GM23248 (cell line): ENCODE results near the gene DLD. TPM values are rescaled to one million over a fixed set of nuclear protein-coding genes. Genes with fewer than 3 reads are reported as not detected.

Experiments
- DNase-seq: peaks from one replicate; pipeline ENCODE4 v3.0.0-alpha.2; 2015
- H2AFZ ChIP-seq: fragments of 200-600 bp; sonication (generic); 2 replicates; pipeline ENCODE4 v1.6.1; 2016; ENCODE audit warnings: antibody characterized with exemption
- H3F3A ChIP-seq: fragments of 200-600 bp; sonication (generic); 2 replicates; pipeline ENCODE4 v1.6.1; 2016; ENCODE audit warnings: mild to moderate bottlenecking, antibody characterized with exemption, mixed run types; ENCODE audit not compliant: insufficient read depth
- H3K27ac ChIP-seq: fragments of 200-600 bp; sonication (generic); 2 replicates; pipeline ENCODE4 v1.5.1; 2016; ENCODE audit warnings: mild to moderate bottlenecking
- H3K27me3 ChIP-seq: fragments of 200-600 bp; sonication (generic); replicated peaks from 2 replicates; pipeline ENCODE4 v1.6.1; 2016; ENCODE audit warnings: mild to moderate bottlenecking; ENCODE audit not compliant: insufficient read depth
- H3K36me3 ChIP-seq: fragments of 200-600 bp; sonication (generic); 2 replicates; pipeline ENCODE4 v1.6.1; 2016; ENCODE audit warnings: low read depth, mild to moderate bottlenecking
- H3K4me1 ChIP-seq: fragments of 200-600 bp; sonication (generic); 2 replicates; pipeline ENCODE4 v1.6.1; 2016; ENCODE audit warnings: mild to moderate bottlenecking; ENCODE audit not compliant: insufficient read depth
- H3K4me2 ChIP-seq: fragments of 200-600 bp; sonication (generic); one replicate; pipeline ENCODE4 v1.6.1; 2016; ENCODE audit warnings: mild to moderate bottlenecking; ENCODE audit not compliant: unreplicated experiment
- H3K4me3 ChIP-seq: fragments of 200-600 bp; sonication (generic); 2 replicates; pipeline ENCODE4 v1.5.1; 2016; ENCODE audit warnings: mild to moderate bottlenecking
- H3K79me2 ChIP-seq: fragments of 200-600 bp; sonication (generic); 2 replicates; pipeline ENCODE4 v1.6.1; 2016; ENCODE audit warnings: mild to moderate bottlenecking; ENCODE audit not compliant: insufficient read depth
- H3K9ac ChIP-seq: fragments of 200-600 bp; sonication (generic); 2 replicates; pipeline ENCODE4 v1.6.1; 2016; ENCODE audit warnings: mild to moderate bottlenecking
- H3K9me2 ChIP-seq: fragments of 200-600 bp; sonication (generic); 2 replicates; pipeline ENCODE4 v1.6.1; 2016; ENCODE audit warnings: mixed run types, mild to moderate bottlenecking, moderate library complexity; ENCODE audit not compliant: insufficient read depth
- H3K9me3 ChIP-seq: fragments of 200-600 bp; sonication (generic); one replicate; pipeline ENCODE4 v1.6.1; 2017; ENCODE audit warnings: low read depth
- H4K20me1 ChIP-seq: fragments of 200-600 bp; sonication (generic); 2 replicates; pipeline ENCODE4 v1.6.0; 2016; ENCODE audit not compliant: insufficient read depth
- EZH2 ChIP-seq: fragments of 200-600 bp; sonication (generic); IDR thresholded peaks from 2 replicates; pipeline ENCODE4 v1.6.1; 2018; ENCODE audit warnings: antibody characterized with exemption, mild to moderate bottlenecking; ENCODE audit not compliant: insufficient read depth, poor library complexity, severe bottlenecking
- EZH2phosphoT487 ChIP-seq: fragments of 200-600 bp; sonication (generic); IDR thresholded peaks from 2 replicates; pipeline ENCODE4 v1.6.1; 2018; ENCODE audit warnings: antibody characterized with exemption, moderate library complexity, mild to moderate bottlenecking, low read depth; ENCODE audit not compliant: insufficient read depth
- WGBS, 2 experiments: methylation state at CpG; one replicate each; pipeline ENCODE4 v1.1.6; 2015 to 2017; ENCODE audit warnings: low lambda C conversion rate in 2 of 2, low coverage in 1 of 2; ENCODE audit errors: missing lambda C conversion rate in 2 of 2; 5-methylcytosine and 5-hydroxymethylcytosine counted together
- in situ Hi-C: fragments of 300-500 bp; cut with MboI; formaldehyde crosslinking; loops from 2 replicates; pipeline ENCODE4 v1.15.0; 2020
- polyA plus RNA-seq: library from polyadenylated mRNA; unstranded; fragments of >200 nt; fragmentation: Nextera tagmentation; extraction: Ambion mirVana; gene quantifications from 2 replicates; pipeline ENCODE4 v1.2.1, GENCODE V29; 2016
- total RNA-seq: library from RNA; depleted of rRNA; stranded (reverse); fragments of >200 nt; shearing (Covaris generic); gene quantifications from 2 replicates; pipeline ENCODE4 v1.2.3, GENCODE V29; 2014

DLD gene
- total and polyA plus RNA-seq, 2 experiments from 2014 or later = 80.1 to 97.1 TPM

- peak overlapping the region; percentile 6; the same call in 1 of the 2 replicates for H2AFZ ChIP-seq
- no peak for DNase-seq
- in situ Hi-C loops = no loop called here
- H3K4me3 ChIP-seq = no peak overlapping the region
- H3K9me2 ChIP-seq = no peaks in the 10 kb centered on the region
- no peak overlapping the region for H3K9ac ChIP-seq
- 70 to 73% methylated on average over 2 of the region's 2 CpGs for WGBS, 2 experiments
- no peaks in the 10 kb centered on the region for H3F3A ChIP-seq
- no peak overlapping the region for H3K4me2 ChIP-seq
- H3K27ac ChIP-seq = no peak overlapping the region
- no peaks in the 10 kb centered on the region for H3K9me3 ChIP-seq
- H3K4me1 ChIP-seq = no peaks in the 10 kb centered on the region
- H4K20me1 ChIP-seq = no peaks in the 10 kb centered on the region
- H3K27me3 ChIP-seq = no peaks in the 10 kb centered on the region
- no peaks in the 10 kb centered on the region for H3K79me2 ChIP-seq
- H3K36me3 ChIP-seq = no peaks in the 10 kb centered on the region
- no peak for TF ChIP-seq EZH2
- no peak for TF ChIP-seq EZH2phosphoT487
Measured at GRCh38 chr7:107876916-107877315, 14.1 kb upstream of the DLD start.

DNA sequence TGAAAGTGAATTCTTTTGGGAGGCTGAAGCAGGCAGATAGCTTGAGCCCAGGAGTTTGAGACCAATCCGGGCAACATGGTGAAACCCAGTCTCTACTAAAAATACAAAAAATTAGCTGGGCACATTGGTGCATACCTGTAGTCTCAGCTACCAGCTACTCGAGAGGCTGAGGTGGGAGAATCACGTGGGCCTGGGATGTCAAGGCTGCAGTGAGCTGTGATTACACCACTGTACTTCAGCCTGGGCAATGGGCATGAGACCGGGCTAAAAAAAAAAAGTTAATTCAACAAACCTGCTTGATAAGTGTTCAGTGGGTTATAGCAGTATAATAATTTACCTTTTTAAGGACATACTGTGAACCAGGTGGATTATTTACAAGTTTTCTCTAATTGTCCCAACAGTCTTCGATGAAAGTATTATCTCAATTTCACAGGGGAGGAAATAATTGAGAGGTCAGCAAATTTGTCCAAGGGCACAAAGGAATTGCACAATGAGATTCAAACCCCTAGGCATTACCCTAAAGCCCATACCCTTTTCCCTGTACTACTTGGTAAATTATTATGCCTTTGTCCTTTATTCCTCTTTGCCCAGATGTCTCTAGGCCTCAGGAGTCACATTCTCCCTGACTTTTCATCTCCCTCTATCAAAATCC, 13.1 kb upstream of the DLD start:
- H3K79me2 ChIP-seq = no peaks in the 10 kb centered on the region
- H4K20me1 ChIP-seq = no peaks in the 10 kb centered on the region
- in situ Hi-C loops = no loop called here
- no peak for DNase-seq
- H3K36me3 ChIP-seq = no peaks in the 10 kb centered on the region
- no peak overlapping the region for H3K4me2 ChIP-seq
- no peaks in the 10 kb centered on the region for H3K27me3 ChIP-seq
- H3K9me3 ChIP-seq = no peaks in the 10 kb centered on the region
- no peaks in the 10 kb centered on the region for H3K4me1 ChIP-seq
- no peak overlapping the region for H2AFZ ChIP-seq
- no peaks in the 10 kb centered on the region for H3K9me2 ChIP-seq
- no peak overlapping the region for H3K27ac ChIP-seq
- WGBS, 2 experiments = 63 to 72% methylated on average over 5 of the region's 5 CpGs
- no peak overlapping the region for H3K9ac ChIP-seq
- TF ChIP-seq EZH2 = no peak
- no peak for TF ChIP-seq EZH2phosphoT487
- H3F3A ChIP-seq = no peaks in the 10 kb centered on the region
- H3K4me3 ChIP-seq = no peak overlapping the region

DNA sequence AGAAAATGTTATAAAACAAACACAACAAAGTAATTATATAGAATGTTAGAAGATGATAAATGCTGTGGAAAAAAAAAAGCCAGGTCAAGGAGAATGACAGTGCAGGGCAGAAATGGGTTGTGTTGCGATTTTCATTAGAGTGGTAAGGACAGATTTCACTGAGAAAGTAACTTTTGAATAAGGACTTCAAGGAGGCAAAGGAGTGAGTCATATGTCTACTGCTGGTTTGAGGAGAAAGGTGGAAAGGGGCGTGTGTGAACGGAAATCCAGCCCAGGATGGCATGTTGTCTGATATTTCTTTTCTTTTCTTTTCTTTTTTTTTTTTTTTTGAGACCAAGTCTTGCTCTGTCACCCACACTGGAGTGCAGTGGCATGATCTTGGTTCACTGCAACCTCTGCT, 12.3 kb upstream of the DLD start:
- no peaks in the 10 kb centered on the region for H3K27me3 ChIP-seq
- TF ChIP-seq EZH2phosphoT487 = no peak
- no peak for TF ChIP-seq EZH2
- DNase-seq = no peak

GRCh38 chr7:107879400-107880035, 11.5 kb upstream of the DLD start:
- peak; percentile 79 for DNase-seq
- Histone ChIP-seq H3K4me1 (no peaks in the 10 kb centered on the region), H4K20me1 (no peaks in the 10 kb centered on the region), H3K4me2 (no peak overlapping the region), H3K36me3 (no peaks in the 10 kb centered on the region), H3K4me3 (no peak overlapping the region), H3K9me3 (no peaks in the 10 kb centered on the region), H2AFZ (0 out of 2 replicates have a peak overlapping the region, but pooled peaks have one; percentile 51), H3F3A (0 out of 2 replicates have a peak, but pooled peaks cover 3% of the 10 kb centered on the region), H3K9me2 (no peaks in the 10 kb centered on the region), H3K9ac (no peak overlapping the region), H3K27ac (no peak overlapping the region), H3K27me3 (peaks cover 5% of the 10 kb centered on the region; the same call in 1 of the 2 replicates), H3K79me2 (no peaks in the 10 kb centered on the region)
- in situ Hi-C loops = no loop called here
- TF ChIP-seq EZH2 (no peak), EZH2phosphoT487 (no peak)
- WGBS, 2 experiments = 6 to 15% methylated on average over 3 of the region's 3 CpGs

More for the DNA sequence above, 12.3 kb upstream of the DLD start:
- no peaks in the 10 kb centered on the region for H3K9me3 ChIP-seq
- H2AFZ ChIP-seq = no peak overlapping the region
- no peak overlapping the region for H3K4me2 ChIP-seq
- no peaks in the 10 kb centered on the region for H4K20me1 ChIP-seq
- H3F3A ChIP-seq = no peaks in the 10 kb centered on the region
- 68 to 83% methylated on average over 3 of the region's 3 CpGs for whole genome bisulfite sequencing, 2 experiments
- H3K27ac ChIP-seq = no peak overlapping the region
- H3K4me1 ChIP-seq = no peaks in the 10 kb centered on the region
- H3K9ac ChIP-seq = no peak overlapping the region
- in situ Hi-C loops = no loop called here
- no peaks in the 10 kb centered on the region for H3K9me2 ChIP-seq
- no peak overlapping the region for H3K4me3 ChIP-seq
- H3K36me3 ChIP-seq = no peaks in the 10 kb centered on the region
- no peaks in the 10 kb centered on the region for H3K79me2 ChIP-seq
